Skeletal muscle satellite cell (primary cell): ENCODE results near the gene SESN3.

Experiments
- H3K27me3 ChIP-seq: 2 replicates; pipeline ENCODE4 v1.7.0; 2013; ENCODE audit warnings: low read length; ENCODE audit not compliant: control insufficient read depth, insufficient read depth
- H3K36me3 ChIP-seq: 2 replicates; pipeline ENCODE4 v1.7.0; 2013; ENCODE audit warnings: mild to moderate bottlenecking, control low read depth, low read length; ENCODE audit not compliant: insufficient read depth
- H3K4me1 ChIP-seq: 2 replicates; pipeline ENCODE4 v1.7.0; 2013; ENCODE audit warnings: low read length; ENCODE audit not compliant: control insufficient read depth, insufficient read depth
- H3K4me2 ChIP-seq: 2 replicates; pipeline ENCODE4 v1.7.0; 2013; ENCODE audit warnings: mild to moderate bottlenecking, low read length
- H3K4me3 ChIP-seq: 2 replicates; pipeline ENCODE4 v1.7.0; 2013; ENCODE audit warnings: low read length
- H3K9ac ChIP-seq: 2 replicates; pipeline ENCODE4 v1.7.0; 2013; ENCODE audit warnings: mild to moderate bottlenecking, low read depth, low read length, moderate library complexity
- H3K9me3 ChIP-seq: replicated peaks from 2 replicates; pipeline ENCODE4 v1.7.0; 2013; ENCODE audit warnings: mild to moderate bottlenecking, control low read depth, low read length

SESN3 gene

DNA sequence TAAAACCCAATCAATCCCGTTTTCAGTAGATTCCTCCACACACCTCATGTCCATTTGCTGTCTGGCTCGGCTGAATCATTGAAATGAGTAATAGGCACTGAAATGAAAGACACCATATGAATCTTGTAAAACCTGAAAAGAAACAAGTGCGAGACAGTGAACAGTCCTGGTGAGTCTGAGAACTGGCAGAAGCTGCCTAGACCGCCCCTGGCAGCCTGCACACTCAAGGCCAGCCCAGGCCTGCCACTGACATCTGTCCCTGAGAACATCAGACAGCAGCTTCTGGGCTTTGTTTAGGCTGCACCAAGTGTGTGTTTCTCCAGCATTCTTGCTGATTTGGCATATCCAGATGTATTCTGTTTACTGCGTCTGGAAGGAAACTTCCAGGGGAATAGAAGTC is 96.5 kb downstream of the SESN3 start:
- H3K9ac ChIP-seq = peak overlapping the region; percentile 41
- H3K4me3 ChIP-seq = no peak overlapping the region
- H3K9me3 ChIP-seq = no peaks in the 10 kb centered on the region
- H3K4me2 ChIP-seq = peak overlapping the region; percentile 26
- H3K27me3 ChIP-seq = no peaks in the 10 kb centered on the region
- peaks cover 24% of the 10 kb centered on the region for H3K4me1 ChIP-seq
- H3K36me3 ChIP-seq = no peaks in the 10 kb centered on the region

DNA sequence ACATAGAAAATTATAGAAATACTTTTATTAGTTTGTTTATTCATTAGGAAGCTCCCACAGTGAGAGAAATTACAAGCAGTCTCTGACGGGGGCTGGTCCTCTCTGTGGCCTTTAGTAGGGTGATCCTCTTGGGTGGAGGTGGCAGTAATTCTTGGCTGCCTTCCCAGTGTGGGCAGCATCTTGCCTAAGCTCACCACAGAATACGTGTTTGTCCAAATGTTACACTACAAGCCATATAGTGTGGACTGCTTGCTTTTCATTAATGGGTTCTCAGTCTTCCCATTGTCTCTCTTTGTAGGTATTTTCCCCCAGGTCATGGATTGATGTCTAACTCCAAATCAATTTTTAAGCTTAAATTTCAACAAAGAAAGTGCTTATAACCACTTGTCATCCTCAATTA is 98.0 kb downstream of the SESN3 start:
- no peak overlapping the region for H3K4me3 ChIP-seq
- no peaks in the 10 kb centered on the region for H3K9me3 ChIP-seq
- H3K9ac ChIP-seq = no peak overlapping the region
- peaks cover 24% of the 10 kb centered on the region for H3K4me1 ChIP-seq
- peak overlapping the region; percentile 8 for H3K4me2 ChIP-seq
- no peaks in the 10 kb centered on the region for H3K27me3 ChIP-seq
- H3K36me3 ChIP-seq = peaks cover 10% of the 10 kb centered on the region

DNA sequence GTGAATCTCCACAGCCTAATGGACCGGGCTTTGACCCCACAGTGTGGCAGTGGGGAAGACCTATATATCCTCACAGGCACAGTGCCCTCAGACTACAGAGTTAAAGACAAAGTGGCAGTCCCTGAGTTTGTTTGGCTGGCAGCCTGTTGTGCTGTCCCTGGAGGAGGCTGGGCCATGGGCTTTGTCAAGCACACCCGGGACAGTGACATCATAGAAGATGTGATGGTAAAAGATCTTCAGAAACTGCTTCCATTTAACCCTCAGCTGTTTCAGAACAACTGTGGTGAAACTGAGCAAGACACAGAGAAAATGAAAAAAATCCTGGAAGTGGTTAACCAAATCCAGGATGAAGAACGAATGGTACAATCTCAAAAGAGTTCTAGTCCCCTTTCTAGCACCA is 102.4 kb downstream of the SESN3 start:
- no peaks in the 10 kb centered on the region for H3K27me3 ChIP-seq
- H3K9me3 ChIP-seq = no peaks in the 10 kb centered on the region
- peaks cover 9% of the 10 kb centered on the region for H3K4me1 ChIP-seq
- H3K9ac ChIP-seq = no peak overlapping the region
- no peak overlapping the region for H3K4me2 ChIP-seq
- H3K36me3 ChIP-seq = peaks cover 10% of the 10 kb centered on the region
- no peak overlapping the region for H3K4me3 ChIP-seq

DNA sequence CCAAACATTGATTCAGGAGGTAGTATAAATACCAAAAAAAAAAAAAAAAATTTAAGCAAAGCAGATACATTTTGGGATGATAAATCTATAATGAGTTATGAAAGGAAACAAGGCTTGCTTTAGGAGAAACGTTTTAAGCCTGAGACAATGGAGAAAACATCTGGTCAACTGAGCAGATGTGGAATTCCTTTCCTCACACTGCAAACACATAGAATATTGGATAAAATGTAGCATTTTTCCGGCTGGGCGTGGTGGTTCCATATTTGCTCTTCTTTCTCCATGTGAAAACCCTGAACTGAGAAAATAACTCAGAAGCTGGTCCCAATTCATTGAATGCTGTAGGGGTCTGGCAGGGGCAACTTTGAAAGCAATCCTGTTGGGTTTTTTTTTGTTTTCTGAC is 107.4 kb downstream of the SESN3 start:
- Histone ChIP-seq H3K4me1 (no peaks in the 10 kb centered on the region), H3K4me3 (no peak overlapping the region), H3K9me3 (no peaks in the 10 kb centered on the region), H3K27me3 (no peaks in the 10 kb centered on the region), H3K9ac (no peak overlapping the region), H3K4me2 (no peak overlapping the region), H3K36me3 (peaks cover 4% of the 10 kb centered on the region)

DNA sequence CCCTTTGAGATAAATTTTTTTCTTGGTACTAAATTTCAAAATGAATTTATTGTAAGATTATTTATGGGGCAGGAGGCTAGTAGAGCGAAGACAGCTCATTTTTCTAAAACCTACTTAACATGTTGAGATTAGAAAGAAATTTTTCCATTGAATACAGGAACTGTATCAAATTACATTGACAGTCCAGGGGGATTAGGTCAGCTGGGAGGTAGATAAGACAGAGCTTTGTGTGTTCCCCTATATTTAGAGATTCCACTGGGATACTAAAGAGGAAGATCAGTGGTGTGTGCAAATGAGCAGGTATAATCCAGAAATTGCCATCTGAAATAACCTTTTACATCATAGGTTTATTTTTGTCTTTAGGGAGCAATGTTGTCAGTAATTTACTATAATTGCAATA is 109.3 kb downstream of the SESN3 start:
- H3K36me3 ChIP-seq = no peaks in the 10 kb centered on the region
- no peak overlapping the region for H3K4me2 ChIP-seq
- no peaks in the 10 kb centered on the region for H3K9me3 ChIP-seq
- no peaks in the 10 kb centered on the region for H3K4me1 ChIP-seq
- H3K4me3 ChIP-seq = no peak overlapping the region
- no peak overlapping the region for H3K9ac ChIP-seq
- no peaks in the 10 kb centered on the region for H3K27me3 ChIP-seq

DNA sequence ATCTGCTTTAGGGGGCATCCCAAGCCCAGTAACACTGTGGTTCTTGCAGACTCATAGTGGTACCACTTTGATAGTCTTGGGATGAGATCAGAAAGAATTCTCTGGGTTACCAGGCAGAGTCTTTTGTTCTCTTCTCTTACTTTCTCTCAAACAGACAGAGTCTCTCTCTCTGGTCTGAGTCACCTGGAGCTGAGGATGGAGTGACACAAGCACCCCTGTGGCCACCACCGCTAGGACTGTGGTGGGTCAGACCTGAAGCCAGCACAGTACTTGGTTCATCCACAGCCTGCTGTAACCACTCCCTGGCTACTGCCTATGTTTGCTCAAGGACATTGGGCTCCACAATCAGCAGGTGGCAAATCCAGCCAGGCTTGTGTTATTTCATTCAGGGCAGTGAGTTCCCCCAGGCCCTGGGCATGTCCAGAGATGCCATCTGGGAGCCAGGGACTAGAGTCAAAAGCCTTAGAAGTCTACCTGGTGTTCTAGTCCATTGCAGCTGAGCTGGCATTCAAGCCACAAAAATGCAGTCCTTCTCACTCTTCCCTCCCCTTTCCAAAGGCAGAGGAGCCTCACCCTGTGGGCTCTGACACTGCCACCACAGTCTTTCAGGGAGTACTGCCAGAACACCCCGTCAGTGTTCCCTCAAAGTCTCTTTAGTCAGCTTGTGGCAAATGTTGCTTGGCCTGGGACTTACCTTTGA is 111.5 kb downstream of the SESN3 start:
- H3K27me3 ChIP-seq = no peaks in the 10 kb centered on the region
- no peaks in the 10 kb centered on the region for H3K9me3 ChIP-seq
- H3K9ac ChIP-seq = no peak overlapping the region
- H3K36me3 ChIP-seq = no peaks in the 10 kb centered on the region
- H3K4me3 ChIP-seq = no peak overlapping the region
- no peaks in the 10 kb centered on the region for H3K4me1 ChIP-seq
- no peak overlapping the region for H3K4me2 ChIP-seq

DNA sequence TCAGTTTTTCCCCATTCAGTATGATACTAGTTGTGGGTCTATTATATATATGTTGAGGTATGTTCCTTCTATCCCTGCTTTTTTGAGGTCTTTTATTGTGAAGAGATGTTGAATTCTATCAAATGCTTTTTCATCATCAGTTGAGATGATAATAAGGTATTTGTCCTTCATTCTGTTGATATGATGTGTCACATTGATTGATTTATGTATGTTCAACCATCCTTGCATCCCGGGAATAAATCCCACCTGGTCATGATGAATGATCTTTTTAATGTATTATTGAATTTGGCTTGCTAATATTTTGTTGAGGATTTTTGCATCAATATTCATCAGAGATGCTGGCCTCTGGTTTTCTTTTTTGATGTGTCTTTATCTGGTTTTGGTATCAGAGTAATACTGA is 115.4 kb downstream of the SESN3 start:
- no peak overlapping the region for H3K9ac ChIP-seq
- H3K4me1 ChIP-seq = no peaks in the 10 kb centered on the region
- H3K27me3 ChIP-seq = no peaks in the 10 kb centered on the region
- no peak overlapping the region for H3K4me2 ChIP-seq
- no peak overlapping the region for H3K4me3 ChIP-seq
- no peaks in the 10 kb centered on the region for H3K36me3 ChIP-seq
- H3K9me3 ChIP-seq = no peaks in the 10 kb centered on the region
